Measurements from ENCODE around the gene SLC15A4. TPM values are rescaled to one million over a fixed set of nuclear protein-coding genes. Genes with fewer than 3 reads are reported as not detected.

SLC15A4 gene
- total RNA-seq, 3 donors from 2014 or later, result 15.4 to 23.4 (median 15.7) TPM

GRCh38 chr12:128772249-128772648 lies 51.5 kb downstream of the SLC15A4 start:
- Histone ChIP-seq H3K4me1 (ENCODE audit: low read depth) (no peaks in the 10 kb centered on the region), H3K36me3 (ENCODE audit: low read depth) (no peaks in the 10 kb centered on the region), H3K4me3 (no peak overlapping the region), H3K9me3 (no peaks in the 10 kb centered on the region)
- intact Hi-C loops (cut with DNase I, micrococcal nuclease), result no loop called here
- DNase-seq, result no peak
- ATAC-seq, result no peak
- TF ChIP-seq, protein P1, sequence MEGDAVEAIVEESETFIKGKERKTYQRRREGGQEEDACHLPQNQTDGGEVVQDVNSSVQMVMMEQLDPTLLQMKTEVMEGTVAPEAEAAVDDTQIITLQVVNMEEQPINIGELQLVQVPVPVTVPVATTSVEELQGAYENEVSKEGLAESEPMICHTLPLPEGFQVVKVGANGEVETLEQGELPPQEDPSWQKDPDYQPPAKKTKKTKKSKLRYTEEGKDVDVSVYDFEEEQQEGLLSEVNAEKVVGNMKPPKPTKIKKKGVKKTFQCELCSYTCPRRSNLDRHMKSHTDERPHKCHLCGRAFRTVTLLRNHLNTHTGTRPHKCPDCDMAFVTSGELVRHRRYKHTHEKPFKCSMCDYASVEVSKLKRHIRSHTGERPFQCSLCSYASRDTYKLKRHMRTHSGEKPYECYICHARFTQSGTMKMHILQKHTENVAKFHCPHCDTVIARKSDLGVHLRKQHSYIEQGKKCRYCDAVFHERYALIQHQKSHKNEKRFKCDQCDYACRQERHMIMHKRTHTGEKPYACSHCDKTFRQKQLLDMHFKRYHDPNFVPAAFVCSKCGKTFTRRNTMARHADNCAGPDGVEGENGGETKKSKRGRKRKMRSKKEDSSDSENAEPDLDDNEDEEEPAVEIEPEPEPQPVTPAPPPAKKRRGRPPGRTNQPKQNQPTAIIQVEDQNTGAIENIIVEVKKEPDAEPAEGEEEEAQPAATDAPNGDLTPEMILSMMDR (IDR thresholded peaks at IDR 0.05), result no peak

- intact Hi-C loops (cut with DNase I, micrococcal nuclease), result no loop called here
- ATAC-seq, result no peak
- TF ChIP-seq, protein P1 (IDR thresholded peaks at IDR 0.05), result no peak
- Histone ChIP-seq H3K9me3 (no peaks in the 10 kb centered on the region), H3K36me3 (ENCODE audit: low read depth) (no peaks in the 10 kb centered on the region), H3K4me3 (no peak overlapping the region), H3K4me1 (ENCODE audit: low read depth) (no peaks in the 10 kb centered on the region)
- no peak for DNase-seq
Observed at GRCh38 chr12:128771681-128772080, 52.1 kb downstream of the SLC15A4 start.

- ATAC-seq (no peak), DNase-seq (no peak)
- H3K4me3 ChIP-seq, result no peak overlapping the region
- intact Hi-C loops (cut with DNase I, micrococcal nuclease), result no loop called here
- H3K9me3 ChIP-seq, result no peaks in the 10 kb centered on the region
- no peaks in the 10 kb centered on the region for H3K4me1 ChIP-seq (ENCODE audit: low read depth)
- H3K36me3 ChIP-seq (ENCODE audit: low read depth), result no peaks in the 10 kb centered on the region
- TF ChIP-seq, protein P1 (IDR thresholded peaks at IDR 0.05), result no peak
Observed at GRCh38 chr12:128767518-128767917, 56.2 kb downstream of the SLC15A4 start.

DNA sequence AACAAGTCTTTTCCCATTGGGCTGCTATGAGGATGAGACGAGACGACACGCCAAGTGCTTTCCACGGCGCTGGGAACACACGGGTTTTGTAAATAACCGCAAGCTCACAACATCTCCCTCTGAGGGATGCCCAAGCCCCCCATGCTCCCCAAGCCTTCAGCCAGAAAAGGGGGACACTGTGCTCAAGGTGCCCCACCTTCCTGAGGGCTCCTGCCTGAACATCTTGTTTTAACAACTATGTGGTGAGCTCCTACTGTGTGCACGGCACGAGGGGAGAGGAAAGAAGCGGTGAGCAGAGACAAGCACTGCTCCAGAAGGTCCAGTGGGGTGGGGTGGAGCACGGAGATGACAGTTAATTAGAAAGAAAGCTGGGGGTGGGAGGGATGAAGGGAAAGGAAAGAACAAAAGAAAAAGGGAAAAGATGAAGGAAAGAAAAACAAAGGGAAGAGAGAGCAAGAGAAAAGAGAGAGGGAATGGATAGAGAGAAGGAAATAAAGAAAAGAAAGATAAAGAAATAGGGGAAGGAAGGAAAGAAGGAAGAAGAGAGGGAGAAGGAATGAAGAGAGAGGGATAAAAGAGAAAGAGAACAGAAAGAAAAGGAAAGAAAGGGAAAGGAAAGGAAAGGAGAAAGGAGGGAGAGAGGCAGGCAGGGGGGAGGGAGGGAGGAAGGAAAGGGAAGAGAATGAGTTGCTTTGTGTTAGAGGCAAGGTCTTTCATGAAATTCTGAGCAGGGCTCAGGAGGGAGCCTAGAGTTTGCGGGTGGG lies 56.8 kb downstream of the SLC15A4 start:
- TF ChIP-seq, protein P1 (IDR thresholded peaks at IDR 0.05), result no peak
- Histone ChIP-seq H3K4me3 (no peak overlapping the region), H3K4me1 (ENCODE audit: low read depth) (no peaks in the 10 kb centered on the region), H3K9me3 (no peaks in the 10 kb centered on the region), H3K36me3 (ENCODE audit: low read depth) (no peaks in the 10 kb centered on the region)
- intact Hi-C loops (cut with DNase I, micrococcal nuclease), result no loop called here
- no peak for ATAC-seq
- no peak for DNase-seq

- TF ChIP-seq, protein P1 (IDR thresholded peaks at IDR 0.05), result no peak
- DNase-seq (no peak), ATAC-seq (no peak)
- no peaks in the 10 kb centered on the region for H3K4me1 ChIP-seq (ENCODE audit: low read depth)
- no peak overlapping the region for H3K4me3 ChIP-seq
- no peaks in the 10 kb centered on the region for H3K9me3 ChIP-seq
- no peaks in the 10 kb centered on the region for H3K36me3 ChIP-seq (ENCODE audit: low read depth)
- intact Hi-C loops (cut with DNase I, micrococcal nuclease), result no loop called here
Observed at GRCh38 chr12:128763395-128763794, 60.4 kb downstream of the SLC15A4 start.
